ENCODE data around the gene ACOT13.

GRCh38 chr6:24744911-24745310 lies 78.0 kb downstream of the ACOT13 start:
- TF ChIP-seq CTCF (IDR thresholded peaks at IDR 0.05) (no peak), POLR2AphosphoS5 (IDR thresholded peaks at IDR 0.05) (no peak)
